Head of caudate nucleus (tissue), 42 donors: ENCODE results near the gene ZW10.
"Not testable (repeated sequence)": the region's sequence is repeated elsewhere in the genome, so short reads cannot be mapped to it uniquely, and the experiment has no call there.

Experiments used
- DNase-seq, 42 donors: peaks; one replicate each; pipeline versions ENCODE4 v3.0.0 to v3.0.0-alpha.2; 2020 to 2021; ENCODE audit warnings: mixed read lengths in 7 of 42
- intact Hi-C: fragments of 100-400 bp; cut with DNase I; formaldehyde crosslinking; loops from one replicate; pipeline ENCODE4 v1.15.0; 2022

The ZW10 gene

GRCh38 chr11:113771964-113772363 is 1.5 kb downstream of the ZW10 start:
- intact Hi-C loops, result no loop called here
- no peak for DNase-seq

GRCh38 chr11:113764527-113765219 is 8.8 kb downstream of the ZW10 start:
- no peak for DNase-seq
- intact Hi-C loops, result no loop called here

GRCh38 chr11:113763040-113763439 is 10.5 kb downstream of the ZW10 start:
- intact Hi-C loops, DNase-seq: not testable (repeated sequence)

- intact Hi-C loops, result no loop called here
- DNase-seq, result no peak
Observed at GRCh38 chr11:113760241-113760640, 13.3 kb downstream of the ZW10 start.

- intact Hi-C loops, result no loop called here
- DNase-seq, result no peak
Observed at GRCh38 chr11:113752932-113753331, 20.6 kb downstream of the ZW10 start.

GRCh38 chr11:113736323-113736722 is 37.2 kb downstream of the ZW10 start:
- no peak for DNase-seq
- intact Hi-C loops, result loop anchor here (10.0 kb wide), 1 partner anchor 202 kb away; no protein-coding TSS in a partner anchor

GRCh38 chr11:113732092-113732491 is 41.4 kb downstream of the ZW10 start:
- DNase-seq, result no peak
- intact Hi-C loops, result loop anchor here (10.0 kb wide), 1 partner anchor 197 kb away; no protein-coding TSS in a partner anchor

GRCh38 chr11:113730887-113731726 is 42.4 kb downstream of the ZW10 start:
- DNase-seq, result peak in 41 of 42 donors; percentile 18 to 86 (median 67)

GRCh38 chr11:113729456-113729855 is 44.0 kb downstream of the ZW10 start:
- intact Hi-C loops, result no loop called here

More at GRCh38 chr11:113730887-113731726, 42.4 kb downstream of the ZW10 start:
- intact Hi-C loops, result loop anchor here (2.0 to 10.0 kb wide), 2 partner anchors 196 to 426 kb away; no protein-coding TSS in a partner anchor

GRCh38 chr11:113728814-113729213 is 44.7 kb downstream of the ZW10 start:
- DNase-seq, result peak in 37 of 42 donors; percentile 13 to 83 (median 58)
- intact Hi-C loops, result no loop called here

More at GRCh38 chr11:113729456-113729855, 44.0 kb downstream of the ZW10 start:
- peak in 28 of 42 donors; percentile 12 to 86 (median 46) for DNase-seq

GRCh38 chr11:113725913-113726312 is 47.6 kb downstream of the ZW10 start:
- intact Hi-C loops, result no loop called here

GRCh38 chr11:113725407-113725806 is 48.1 kb downstream of the ZW10 start:
- intact Hi-C loops, result no loop called here
- no peak for DNase-seq

More at GRCh38 chr11:113725913-113726312, 47.6 kb downstream of the ZW10 start:
- no peak for DNase-seq

- DNase-seq, result no peak
- intact Hi-C loops, result no loop called here
Observed at GRCh38 chr11:113724778-113725177, 48.7 kb downstream of the ZW10 start.

GRCh38 chr11:113723787-113724186 is 49.7 kb downstream of the ZW10 start:
- intact Hi-C loops, result no loop called here

GRCh38 chr11:113722934-113723333 is 50.6 kb downstream of the ZW10 start:
- no peak for DNase-seq

More at GRCh38 chr11:113723787-113724186, 49.7 kb downstream of the ZW10 start:
- no peak for DNase-seq

GRCh38 chr11:113722221-113722620 is 51.3 kb downstream of the ZW10 start:
- DNase-seq, result peak in 28 of 42 donors; percentile 26 to 72 (median 44)
- intact Hi-C loops, result no loop called here

More at GRCh38 chr11:113722934-113723333, 50.6 kb downstream of the ZW10 start:
- intact Hi-C loops, result no loop called here

- intact Hi-C loops, result no loop called here
Observed at GRCh38 chr11:113721462-113722066, 51.9 kb downstream of the ZW10 start.

GRCh38 chr11:113720478-113720877 is 53.0 kb downstream of the ZW10 start:
- intact Hi-C loops, DNase-seq: not testable (repeated sequence)

More at GRCh38 chr11:113721462-113722066, 51.9 kb downstream of the ZW10 start:
- no peak for DNase-seq
